Measurements from ENCODE around the gene MARCHF11.

MARCHF11 gene

GRCh38 chr5:16050414-16050813 is 129.2 kb downstream of the MARCHF11 start:
- DNase-seq: no peak

GRCh38 chr5:16049761-16050160 is 129.8 kb downstream of the MARCHF11 start:
- DNase-seq: no peak

GRCh38 chr5:16048132-16048531 is 131.5 kb downstream of the MARCHF11 start:
- DNase-seq: no peak

GRCh38 chr5:16043349-16043965 is 136.1 kb downstream of the MARCHF11 start:
- DNase-seq: no peak

- DNase-seq: no peak
These were observed 142.3 kb downstream of the MARCHF11 start for GRCh38 chr5:16037121-16037845.

- no peak for DNase-seq
These were observed 145.1 kb downstream of the MARCHF11 start for GRCh38 chr5:16034319-16035001.

GRCh38 chr5:16033187-16033925 is 146.2 kb downstream of the MARCHF11 start:
- DNase-seq: no peak

GRCh38 chr5:16028708-16029107 is 150.9 kb downstream of the MARCHF11 start:
- no peak for DNase-seq

GRCh38 chr5:16025681-16026080 is 153.9 kb downstream of the MARCHF11 start:
- no peak for DNase-seq

GRCh38 chr5:16018970-16019369 is 160.6 kb downstream of the MARCHF11 start:
- DNase-seq: no peak

GRCh38 chr5:16017720-16018119 is 161.9 kb downstream of the MARCHF11 start:
- no peak for DNase-seq

Data from activated CD4-positive, CD25-positive, alpha-beta regulatory T cell (primary cell).